H1 (cell line): Measurements from ENCODE around the gene MPPED1. TPM values are rescaled to one million over a fixed set of nuclear protein-coding genes. Genes with fewer than 3 reads are reported as not detected.

Source experiments
- CTCF ChIA-PET: fragments of 300-600 bp; sonication (Branson Sonifier 250); formaldehyde crosslinking; loops from one replicate; lab custom pipeline; 2021; ENCODE audit not compliant: partially characterized antibody; lab: Charles Lee
- POLR2A ChIA-PET: fragments of 300-600 bp; sonication (Branson Sonifier 250); formaldehyde crosslinking; loops from one replicate; lab custom pipeline; 2021; ENCODE audit warnings: inconsistent platforms; ENCODE audit not compliant: partially characterized antibody; lab: Charles Lee
- DNase-seq, 2 experiments: peaks; one replicate each; pipeline versions ENCODE4 v3.0.0 to v3.0.0-alpha.2; 2010 to 2022; ENCODE audit warnings: low spot score in 2 of 2, low read depth in 1 of 2, mixed read lengths in 1 of 2
- FAIRE-seq: peaks from 2 replicates; lab custom pipeline; 2011; peaks lifted over from hg19 to GRCh38; lab: Jason Lieb, UNC
- H2AFZ ChIP-seq: 2 replicates; pipeline ENCODE4 v1.8.1; 2012; ENCODE audit warnings: low read length, inconsistent platforms
- H2AK5ac ChIP-seq: 2 replicates; pipeline ENCODE4 v1.6.1; 2013; ENCODE audit warnings: low read depth, low read length
- H2BK120ac ChIP-seq: replicated peaks from 2 replicates; pipeline ENCODE3; 2013; ENCODE audit warnings: low read depth, low read length, inconsistent platforms
- H2BK12ac ChIP-seq: 2 replicates; pipeline ENCODE4 v1.6.1; 2013; ENCODE audit warnings: low read depth, low read length
- H2BK15ac ChIP-seq: 2 replicates; pipeline ENCODE4 v1.6.1; 2013; ENCODE audit warnings: low read length
- H2BK20ac ChIP-seq: 2 replicates; pipeline ENCODE4 v1.6.1; 2013; ENCODE audit warnings: low read length
- H2BK5ac ChIP-seq: 2 replicates; pipeline ENCODE4 v1.6.1; 2013; ENCODE audit warnings: low read depth, low read length
- H3K14ac ChIP-seq: 2 replicates; pipeline ENCODE4 v1.6.1; 2013; ENCODE audit warnings: inconsistent platforms; ENCODE audit not compliant: insufficient read length
- H3K18ac ChIP-seq: 2 replicates; pipeline ENCODE4 v1.6.1; 2013; ENCODE audit warnings: low read length; ENCODE audit errors: extremely low read depth
- H3K23ac ChIP-seq: 2 replicates; pipeline ENCODE4 v1.6.1; 2013; ENCODE audit warnings: inconsistent platforms; ENCODE audit not compliant: insufficient read length
- H3K23me2 ChIP-seq: 2 replicates; pipeline ENCODE4 v1.6.1; 2013; ENCODE audit warnings: low read depth, low read length
- H3K27ac ChIP-seq: 2 replicates; pipeline ENCODE4 v1.6.1; 2011; ENCODE audit warnings: low read depth, low read length, inconsistent platforms
- H3K27me3 ChIP-seq, 4 experiments: replicated peaks in 1 of 4; 1 replicate in 1 of 4; 2 replicates in 3 of 4; pipeline versions ENCODE4 v1.6.1 to v1.8.1; 2011 to 2013; ENCODE audit warnings: low read length in 3 of 4, mild to moderate bottlenecking in 3 of 4, inconsistent platforms in 2 of 4, mixed read lengths in 2 of 4, moderate library complexity in 1 of 4; ENCODE audit not compliant: control insufficient read depth in 3 of 4, insufficient read depth in 3 of 4; ENCODE audit errors: extremely low read depth in 1 of 4
- H3K36me3 ChIP-seq, 4 experiments: 2 replicates each; pipeline versions ENCODE4 v1.6.1 to v1.8.1; 2011 to 2013; ENCODE audit warnings: mild to moderate bottlenecking in 4 of 4, low read length in 3 of 4, moderate library complexity in 2 of 4, control low read depth in 1 of 4, inconsistent platforms in 1 of 4; ENCODE audit not compliant: insufficient read depth in 4 of 4, control insufficient read depth in 2 of 4
- H3K4ac ChIP-seq: replicated peaks from 2 replicates; pipeline ENCODE3; 2013; ENCODE audit warnings: low read length, low read depth, mixed read lengths, inconsistent platforms; ENCODE audit not compliant: insufficient read length
- H3K4me1 ChIP-seq, 4 experiments: replicated peaks in 1 of 4; 1 replicate in 1 of 4; 2 replicates in 3 of 4; pipeline versions ENCODE4 v1.6.1 to v1.8.1; 2011 to 2013; ENCODE audit warnings: low read length in 3 of 4, inconsistent platforms in 2 of 4, mixed read lengths in 1 of 4; ENCODE audit not compliant: insufficient read depth in 4 of 4, control insufficient read depth in 3 of 4
- H3K4me2 ChIP-seq, 2 experiments: 2 replicates each; pipeline versions ENCODE4 v1.6.1 to v1.8.1; 2011 to 2013; ENCODE audit warnings: low read depth in 2 of 2, low read length in 2 of 2, control low read depth in 1 of 2, inconsistent platforms in 1 of 2, mild to moderate bottlenecking in 1 of 2; ENCODE audit not compliant: insufficient read depth in 1 of 2
- H3K4me3 ChIP-seq, 4 experiments: fragments of 200-600, 300-600 bp in 1 of 4; sonication (generic), shearing (Covaris generic), sonication (Bioruptor Twin) in 1 of 4; 2 replicates each; pipeline versions ENCODE4 v1.5.1 to v1.8.1; 2011 to 2016; ENCODE audit warnings: low read length in 4 of 4, low read depth in 3 of 4, control low read depth in 2 of 4, inconsistent platforms in 2 of 4, mild to moderate bottlenecking in 2 of 4, mixed read lengths in 1 of 4, moderate library complexity in 1 of 4; ENCODE audit not compliant: insufficient read depth in 2 of 4; ENCODE audit errors: extremely low read depth in 1 of 4
- H3K56ac ChIP-seq: replicated peaks from 2 replicates; pipeline ENCODE3; 2013; ENCODE audit warnings: low read depth, mild to moderate bottlenecking, mixed read lengths, low read length, inconsistent platforms; ENCODE audit not compliant: insufficient read length
- H3K79me1 ChIP-seq: 2 replicates; pipeline ENCODE4 v1.6.1; 2013; ENCODE audit warnings: low read depth, low read length, control low read depth
- H3K79me2 ChIP-seq, 2 experiments: 2 replicates each; pipeline versions ENCODE4 v1.6.1 to v1.8.1; 2012 to 2013; ENCODE audit warnings: low read length in 2 of 2, mild to moderate bottlenecking in 2 of 2, inconsistent platforms in 1 of 2; ENCODE audit not compliant: insufficient read depth in 2 of 2, control insufficient read depth in 1 of 2
- H3K9ac ChIP-seq, 4 experiments: replicated peaks in 1 of 4; 1 replicate in 1 of 4; 2 replicates in 3 of 4; pipeline versions ENCODE4 v1.6.1 to v1.8.1; 2011 to 2013; ENCODE audit warnings: low read depth in 3 of 4, low read length in 3 of 4, control low read depth in 2 of 4, mild to moderate bottlenecking in 2 of 4, moderate library complexity in 2 of 4, inconsistent platforms in 1 of 4; ENCODE audit errors: extremely low read depth in 1 of 4
- H3K9me3 ChIP-seq, 2 experiments: 2 replicates each; pipeline versions ENCODE4 v1.6.1 to v1.8.1; 2012 to 2013; ENCODE audit warnings: mild to moderate bottlenecking in 2 of 2, moderate library complexity in 2 of 2, control low read depth in 1 of 2, inconsistent platforms in 1 of 2, low read depth in 1 of 2, low read length in 1 of 2, mixed read lengths in 1 of 2; ENCODE audit not compliant: insufficient read depth in 2 of 2
- H4K20me1 ChIP-seq, 2 experiments: replicated peaks in 1 of 2; 2 replicates each; pipeline versions ENCODE3 to v1.8.1; 2011 to 2013; ENCODE audit warnings: inconsistent platforms in 2 of 2, low read length in 2 of 2, mild to moderate bottlenecking in 1 of 2; ENCODE audit not compliant: insufficient read depth in 2 of 2, control insufficient read depth in 1 of 2
- H4K5ac ChIP-seq: 2 replicates; pipeline ENCODE4 v1.6.1; 2013; ENCODE audit warnings: low read length, low read depth, mixed read lengths, inconsistent platforms; ENCODE audit not compliant: insufficient read length
- H4K8ac ChIP-seq: 2 replicates; pipeline ENCODE4 v1.8.0; 2013; ENCODE audit warnings: mild to moderate bottlenecking, moderate library complexity, low read length, inconsistent platforms; ENCODE audit not compliant: insufficient read depth; ENCODE audit errors: extremely low read depth
- H4K91ac ChIP-seq: replicated peaks from 2 replicates; pipeline ENCODE3; 2013; ENCODE audit warnings: low read length, mixed read lengths, inconsistent platforms; ENCODE audit not compliant: insufficient read length
- CHD1 ChIP-seq: IDR thresholded peaks from 2 replicates; pipeline ENCODE4 v1.6.1; 2012; ENCODE audit warnings: low read depth, low read length, improper control_type of control experiment
- EZH2 ChIP-seq: fragments of 200-600 bp; sonication (generic); IDR thresholded peaks from 2 replicates; pipeline ENCODE4 v1.7.1; 2012; ENCODE audit warnings: low read depth, mild to moderate bottlenecking, moderate library complexity, low read length, inconsistent platforms; ENCODE audit not compliant: severe bottlenecking
- KDM4A ChIP-seq: IDR thresholded peaks from one replicate; pipeline ENCODE4 v1.7.1; 2012; ENCODE audit warnings: low read depth, mild to moderate bottlenecking, moderate library complexity, low read length, inconsistent platforms; ENCODE audit not compliant: severe bottlenecking
- TAF7 ChIP-seq: optimal IDR thresholded peaks from 2 replicates; pipeline ENCODE3; 2011; ENCODE audit warnings: low read depth, mild to moderate bottlenecking, inconsistent platforms, low read length, moderate library complexity, borderline replicate concordance
- WGBS, 2 experiments: shearing (Covaris generic) in 1 of 2; methylation state at CpG; one replicate each; pipeline versions ENCODE4 v1.1.6 to v1.1.7; 2013 to 2015; ENCODE audit warnings: low lambda C conversion rate in 2 of 2, mixed read lengths in 2 of 2, inconsistent platforms in 1 of 2, low coverage in 1 of 2, missing lambda C conversion rate in 1 of 2; ENCODE audit not compliant: insufficient replicate concordance in 2 of 2, insufficient coverage in 1 of 2, insufficient read length in 1 of 2; ENCODE audit errors: extremely low coverage in 1 of 2, missing lambda C conversion rate in 1 of 2; 5-methylcytosine and 5-hydroxymethylcytosine counted together
- polyA plus RNA-seq, 7 experiments: library from polyadenylated mRNA; depleted of rRNA in 3 of 7; stranded (reverse) in 5 of 7; unstranded in 2 of 7; fragments of >200 nt in 5 of 7; fragments of 200-250 nt in 2 of 7; gene quantifications; 1 replicate in 5 of 7; 2 replicates in 1 of 7; 4 replicates in 1 of 7; pipeline versions ENCODE4 v1.2.1 to v1.2.3, GENCODE V29; 2011 to 2013; ENCODE audit warnings: missing spikeins in 2 of 7, mixed read lengths in 2 of 7
- total RNA-seq: library from RNA; stranded (reverse); fragmentation: NEBNext Ultra II Directional; extraction: Animal tissue kit (Norgen Biotek cat#: 25700); gene quantifications from 2 replicates; pipeline ENCODE4 v1.2.1, GENCODE V29; 2021

The MPPED1 gene
- total and polyA plus RNA-seq, 2 of the 8 experiments (the other 6 are each of a cell fraction or from before 2014, with no cell fraction given) = 0.29 to 0.37 TPM

GRCh38 chr22:43544289-43544673 is 132.5 kb downstream of the MPPED1 start:
- H2BK15ac ChIP-seq = no peak overlapping the region
- WGBS, 2 experiments = 94% methylated on average over 4 of the region's 4 CpGs; no CpG with 5 or more reads in 1 of the 2 experiments
- POLR2A ChIA-PET = no interaction called here
- TF ChIP-seq EZH2 (no peak), KDM4A (no peak), TAF7 (no peak), CHD1 (no peak)

More at GRCh38 chr22:43544289-43544673, 132.5 kb downstream of the MPPED1 start:
- Histone ChIP-seq H4K91ac (no peak overlapping the region), H3K27me3 (no peaks in the 10 kb centered on the region), H3K4me2 (no peak overlapping the region), H4K20me1 (no peaks in the 10 kb centered on the region), H3K56ac (no peak overlapping the region), H4K8ac (no peak overlapping the region), H3K14ac (no peak overlapping the region), H3K4me1 (no peaks in the 10 kb centered on the region; a peak in 1 of 7 replicates), H2BK20ac (no peak overlapping the region), H2AK5ac (no peak overlapping the region), H3K79me1 (no peaks in the 10 kb centered on the region), H3K79me2 (no peaks in the 10 kb centered on the region), H3K18ac (no peak overlapping the region), H2BK5ac (no peak overlapping the region), H2BK12ac (no peak overlapping the region), H4K5ac (no peak overlapping the region), H2BK120ac (no peak overlapping the region), H3K27ac (no peak overlapping the region), H2AFZ (no peak overlapping the region), H3K23me2 (no peaks in the 10 kb centered on the region), H3K4me3 (no peak overlapping the region), H3K36me3 (no peaks in the 10 kb centered on the region), H3K23ac (no peak overlapping the region), H3K4ac (no peak overlapping the region), H3K9ac (no peak overlapping the region), H3K9me3 (no peaks in the 10 kb centered on the region)
- DNase-seq (no peak), FAIRE-seq (no peak)
- CTCF ChIA-PET = interaction anchor here (1.3 to 1.8 kb wide), 5 partner anchors 28 to 253 kb away, joined by 3 to 8 read pairs (median 4); no protein-coding TSS in a partner anchor
